ENCODE results near the gene ACLY. TPM values are rescaled to one million over a fixed set of nuclear protein-coding genes. Genes with fewer than 3 reads are reported as not detected.

Gene ACLY

GRCh38 chr17:41822216-41823140, 96.3 kb downstream of the ACLY start:
- Histone ChIP-seq H3K27ac (ENCODE audit: low read depth, low read length) (no peak overlapping the region), H3K4me2 (ENCODE audit: low read length) (no peak overlapping the region), H4K8ac (ENCODE audit: low read depth, low read length) (no peak overlapping the region), H3K27me3 (ENCODE audit: insufficient read depth, low read length, poor library complexity) (no peaks in the 10 kb centered on the region), H3K79me1 (ENCODE audit: low read length) (no peaks in the 10 kb centered on the region), H3K4ac (ENCODE audit: low read depth, low read length) (no peak overlapping the region), H2AK5ac (ENCODE audit: low read length) (no peak overlapping the region), H3K23ac (ENCODE audit: low read length) (no peak overlapping the region), H3K4me3 (ENCODE audit: low read length) (no peak overlapping the region), H3K56ac (ENCODE audit: low read length) (no peak overlapping the region), H3K4me1 (ENCODE audit: control insufficient read depth, low read depth, low read length) (no peaks in the 10 kb centered on the region), H2BK15ac (replicated peaks; ENCODE audit: low read depth) (no peak overlapping the region), H4K5ac (ENCODE audit: low read length) (no peak overlapping the region), H2BK120ac (ENCODE audit: low read depth, low read length) (no peak overlapping the region), H3K79me2 (ENCODE audit: control insufficient read depth, insufficient read depth, low read length) (no peaks in the 10 kb centered on the region), H3K36me3 (ENCODE audit: control insufficient read depth, insufficient read depth, low read length) (peaks cover 7% of the 10 kb centered on the region), H3K9ac (ENCODE audit: low read length) (no peak overlapping the region), H2BK5ac (ENCODE audit: low read length) (no peak overlapping the region), H3K18ac (ENCODE audit: low read length) (no peak overlapping the region)
- no CpG with 5 or more reads among the region's 12 CpGs for WGBS (ENCODE audit: extremely low coverage, insufficient coverage, low lambda C conversion rate)
- DNase-seq, result no peak

- Histone ChIP-seq H3K18ac (ENCODE audit: low read length) (no peak overlapping the region), H2AK5ac (ENCODE audit: low read length) (no peak overlapping the region), H2BK5ac (ENCODE audit: low read length) (no peak overlapping the region), H4K8ac (ENCODE audit: low read depth, low read length) (no peak overlapping the region), H3K27ac (ENCODE audit: low read depth, low read length) (no peak overlapping the region), H3K79me1 (ENCODE audit: low read length) (peaks cover 3% of the 10 kb centered on the region), H3K4me2 (ENCODE audit: low read length) (no peak overlapping the region), H3K36me3 (ENCODE audit: control insufficient read depth, insufficient read depth, low read length) (peaks cover 9% of the 10 kb centered on the region), H2BK120ac (ENCODE audit: low read depth, low read length) (no peak overlapping the region), H3K4ac (ENCODE audit: low read depth, low read length) (no peak overlapping the region), H3K9ac (ENCODE audit: low read length) (no peak overlapping the region), H3K23ac (ENCODE audit: low read length) (no peak overlapping the region), H3K4me1 (ENCODE audit: control insufficient read depth, low read depth, low read length) (no peaks in the 10 kb centered on the region), H3K4me3 (ENCODE audit: low read length) (no peak overlapping the region), H3K27me3 (ENCODE audit: insufficient read depth, low read length, poor library complexity) (no peaks in the 10 kb centered on the region), H3K79me2 (ENCODE audit: control insufficient read depth, insufficient read depth, low read length) (peaks cover 3% of the 10 kb centered on the region), H3K56ac (ENCODE audit: low read length) (no peak overlapping the region), H4K5ac (ENCODE audit: low read length) (no peak overlapping the region), H2BK15ac (replicated peaks; ENCODE audit: low read depth) (no peak overlapping the region)
- no CpG with 5 or more reads among the region's 14 CpGs for WGBS (ENCODE audit: extremely low coverage, insufficient coverage, low lambda C conversion rate)
- no peak for DNase-seq
Observed at GRCh38 chr17:41821776-41822175, 97.0 kb downstream of the ACLY start.

- Histone ChIP-seq H3K4me2 (ENCODE audit: low read length) (no peak overlapping the region), H3K23ac (ENCODE audit: low read length) (no peak overlapping the region), H3K56ac (ENCODE audit: low read length) (no peak overlapping the region), H2AK5ac (ENCODE audit: low read length) (no peak overlapping the region), H3K79me2 (ENCODE audit: control insufficient read depth, insufficient read depth, low read length) (peaks cover 27% of the 10 kb centered on the region), H3K27me3 (ENCODE audit: insufficient read depth, low read length, poor library complexity) (no peaks in the 10 kb centered on the region), H3K4me3 (ENCODE audit: low read length) (no peak overlapping the region), H2BK120ac (ENCODE audit: low read depth, low read length) (no peak overlapping the region), H3K79me1 (ENCODE audit: low read length) (peaks cover 14% of the 10 kb centered on the region), H3K27ac (ENCODE audit: low read depth, low read length) (no peak overlapping the region), H3K9ac (ENCODE audit: low read length) (no peak overlapping the region), H2BK15ac (replicated peaks; ENCODE audit: low read depth) (no peak overlapping the region), H2BK5ac (ENCODE audit: low read length) (no peak overlapping the region), H3K4me1 (ENCODE audit: control insufficient read depth, low read depth, low read length) (peaks cover 6% of the 10 kb centered on the region), H3K18ac (ENCODE audit: low read length) (no peak overlapping the region), H3K4ac (ENCODE audit: low read depth, low read length) (no peak overlapping the region), H3K36me3 (ENCODE audit: control insufficient read depth, insufficient read depth, low read length) (peaks cover 10% of the 10 kb centered on the region), H4K8ac (ENCODE audit: low read depth, low read length) (no peak overlapping the region), H4K5ac (ENCODE audit: low read length) (no peak overlapping the region)
- WGBS (ENCODE audit: extremely low coverage, insufficient coverage, low lambda C conversion rate), result no CpG with 5 or more reads among the region's 20 CpGs
- no peak for DNase-seq
Observed at GRCh38 chr17:41818024-41818423, 100.7 kb downstream of the ACLY start.

Small RNA genes within 50 kb of the gene (small RNA-seq; reads per million reads assigned to genes)
- gene AC125257.2 (ENCODE audit: insufficient read depth), result not detected
